ENCODE data around the gene CHORDC1.

CHORDC1 gene

GRCh38 chr11:90192869-90193582 is 29.8 kb downstream of the CHORDC1 start:
- Histone ChIP-seq H3K27me3 (no peaks in the 10 kb centered on the region), H3K36me3 (peaks cover 45% of the 10 kb centered on the region), H3K4me1 (no peaks in the 10 kb centered on the region), H3K4me3 (ENCODE audit: low read depth, low read length) (no peak overlapping the region), H3K9me3 (no peaks in the 10 kb centered on the region)
- no peak for DNase-seq
- TF ChIP-seq, protein P1, sequence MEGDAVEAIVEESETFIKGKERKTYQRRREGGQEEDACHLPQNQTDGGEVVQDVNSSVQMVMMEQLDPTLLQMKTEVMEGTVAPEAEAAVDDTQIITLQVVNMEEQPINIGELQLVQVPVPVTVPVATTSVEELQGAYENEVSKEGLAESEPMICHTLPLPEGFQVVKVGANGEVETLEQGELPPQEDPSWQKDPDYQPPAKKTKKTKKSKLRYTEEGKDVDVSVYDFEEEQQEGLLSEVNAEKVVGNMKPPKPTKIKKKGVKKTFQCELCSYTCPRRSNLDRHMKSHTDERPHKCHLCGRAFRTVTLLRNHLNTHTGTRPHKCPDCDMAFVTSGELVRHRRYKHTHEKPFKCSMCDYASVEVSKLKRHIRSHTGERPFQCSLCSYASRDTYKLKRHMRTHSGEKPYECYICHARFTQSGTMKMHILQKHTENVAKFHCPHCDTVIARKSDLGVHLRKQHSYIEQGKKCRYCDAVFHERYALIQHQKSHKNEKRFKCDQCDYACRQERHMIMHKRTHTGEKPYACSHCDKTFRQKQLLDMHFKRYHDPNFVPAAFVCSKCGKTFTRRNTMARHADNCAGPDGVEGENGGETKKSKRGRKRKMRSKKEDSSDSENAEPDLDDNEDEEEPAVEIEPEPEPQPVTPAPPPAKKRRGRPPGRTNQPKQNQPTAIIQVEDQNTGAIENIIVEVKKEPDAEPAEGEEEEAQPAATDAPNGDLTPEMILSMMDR (IDR thresholded peaks at IDR 0.05; ENCODE audit: low read depth, low read length) = no peak

- TF ChIP-seq, protein P1 (IDR thresholded peaks at IDR 0.05; ENCODE audit: low read depth, low read length) = no peak
- H3K9me3 ChIP-seq = no peaks in the 10 kb centered on the region
- peaks cover 36% of the 10 kb centered on the region for H3K36me3 ChIP-seq
- H3K4me3 ChIP-seq (ENCODE audit: low read depth, low read length) = no peak overlapping the region
- DNase-seq = no peak
- no peaks in the 10 kb centered on the region for H3K4me1 ChIP-seq
- H3K27me3 ChIP-seq = no peaks in the 10 kb centered on the region
Observed at GRCh38 chr11:90189011-90189410, 33.8 kb downstream of the CHORDC1 start.

GRCh38 chr11:90187839-90188238 is 35.0 kb downstream of the CHORDC1 start:
- Histone ChIP-seq H3K27me3 (no peaks in the 10 kb centered on the region), H3K4me3 (ENCODE audit: low read depth, low read length) (no peak overlapping the region), H3K36me3 (peaks cover 35% of the 10 kb centered on the region), H3K9me3 (no peaks in the 10 kb centered on the region), H3K4me1 (no peaks in the 10 kb centered on the region)
- no peak for DNase-seq
- TF ChIP-seq, protein P1 (IDR thresholded peaks at IDR 0.05; ENCODE audit: low read depth, low read length) = no peak

GRCh38 chr11:90179923-90180322 is 42.9 kb downstream of the CHORDC1 start:
- H3K4me1 ChIP-seq = peaks cover 15% of the 10 kb centered on the region
- peaks cover 11% of the 10 kb centered on the region for H3K36me3 ChIP-seq
- no peak for DNase-seq
- no peaks in the 10 kb centered on the region for H3K9me3 ChIP-seq
- TF ChIP-seq, protein P1 (IDR thresholded peaks at IDR 0.05; ENCODE audit: low read depth, low read length) = no peak
- no peaks in the 10 kb centered on the region for H3K27me3 ChIP-seq
- H3K4me3 ChIP-seq (ENCODE audit: low read depth, low read length) = no peak overlapping the region

GRCh38 chr11:90178751-90179150 is 44.1 kb downstream of the CHORDC1 start:
- no peak for DNase-seq
- Histone ChIP-seq H3K27me3 (no peaks in the 10 kb centered on the region), H3K36me3 (peaks cover 9% of the 10 kb centered on the region), H3K4me3 (ENCODE audit: low read depth, low read length) (no peak overlapping the region), H3K4me1 (peaks cover 15% of the 10 kb centered on the region), H3K9me3 (no peaks in the 10 kb centered on the region)
- TF ChIP-seq, protein P1 (IDR thresholded peaks at IDR 0.05; ENCODE audit: low read depth, low read length) = no peak

- Histone ChIP-seq H3K9me3 (no peaks in the 10 kb centered on the region), H3K4me3 (ENCODE audit: low read depth, low read length) (no peak overlapping the region), H3K27me3 (no peaks in the 10 kb centered on the region), H3K4me1 (peaks cover 15% of the 10 kb centered on the region), H3K36me3 (peaks cover 7% of the 10 kb centered on the region)
- TF ChIP-seq, protein P1 (IDR thresholded peaks at IDR 0.05; ENCODE audit: low read depth, low read length) = no peak
- DNase-seq = peak; percentile 18
Observed at GRCh38 chr11:90176069-90176468, 46.8 kb downstream of the CHORDC1 start.
